Parathyroid adenoma (tissue), 2 donors: ENCODE measurements around the gene CRIM1.

Experiments
- H2AFZ ChIP-seq: fragments of 300-600 bp; sonication (generic); one replicate; pipeline ENCODE4 v1.7.0; 2017; ENCODE audit warnings: antibody characterized with exemption, mild to moderate bottlenecking
- H3K27ac ChIP-seq: fragments of 300-600 bp; sonication (generic); one replicate; pipeline ENCODE4 v1.7.0; 2017
- H3K27me3 ChIP-seq: fragments of 300-600 bp; sonication (generic); one replicate; pipeline ENCODE4 v1.7.0; 2017; ENCODE audit warnings: low read length; ENCODE audit not compliant: control insufficient read depth, insufficient read depth
- H3K36me3 ChIP-seq: fragments of 300-600 bp; sonication (generic); one replicate; pipeline ENCODE4 v1.7.0; 2017; ENCODE audit warnings: low read length; ENCODE audit not compliant: control insufficient read depth, insufficient read depth
- H3K4me1 ChIP-seq: fragments of 300-600 bp; sonication (generic); one replicate; pipeline ENCODE4 v1.7.0; 2017; ENCODE audit warnings: control low read depth
- H3K4me2 ChIP-seq: fragments of 300-600 bp; sonication (generic); one replicate; pipeline ENCODE4 v1.7.0; 2017; ENCODE audit warnings: low read length
- H3K4me3 ChIP-seq: fragments of 300-600 bp; sonication (generic); one replicate; pipeline ENCODE4 v1.7.0; 2017; ENCODE audit warnings: low read depth, low read length
- H3K79me2 ChIP-seq: fragments of 300-600 bp; sonication (generic); one replicate; pipeline ENCODE4 v1.7.0; 2017; ENCODE audit warnings: control low read depth
- H3K9ac ChIP-seq: fragments of 300-600 bp; sonication (generic); one replicate; pipeline ENCODE4 v1.7.0; 2017; ENCODE audit warnings: mild to moderate bottlenecking
- H3K9me3 ChIP-seq: fragments of 300-600 bp; sonication (generic); one replicate; pipeline ENCODE4 v1.7.0; 2017; ENCODE audit warnings: low read length; ENCODE audit not compliant: control insufficient read depth
- CTCF ChIP-seq: fragments of 300-600 bp; sonication (generic); IDR thresholded peaks from one replicate; pipeline ENCODE4 v1.7.0; 2017; ENCODE audit warnings: antibody characterized with exemption, mild to moderate bottlenecking
- donor health status: primary hyperparathyroidism.

CRIM1 gene

GRCh38 chr2:36392571-36393255, 37.1 kb downstream of the CRIM1 start:
- no peak overlapping the region for H3K27ac ChIP-seq
- peaks cover 23% of the 10 kb centered on the region for H3K4me1 ChIP-seq
- no peak overlapping the region for H3K4me2 ChIP-seq

GRCh38 chr2:36393738-36394256, 38.2 kb downstream of the CRIM1 start:
- no peaks in the 10 kb centered on the region for H3K9me3 ChIP-seq
- H3K9ac ChIP-seq: no peak overlapping the region
- no peaks in the 10 kb centered on the region for H3K36me3 ChIP-seq
- H3K27ac ChIP-seq: no peak overlapping the region
- no peaks in the 10 kb centered on the region for H3K27me3 ChIP-seq
- no peak overlapping the region for H2AFZ ChIP-seq
- no peak for TF ChIP-seq CTCF
- H3K4me1 ChIP-seq: peaks cover 12% of the 10 kb centered on the region
- peaks cover 28% of the 10 kb centered on the region for H3K79me2 ChIP-seq
- H3K4me2 ChIP-seq: no peak overlapping the region
- no peak overlapping the region for H3K4me3 ChIP-seq

More at GRCh38 chr2:36392571-36393255, 37.1 kb downstream of the CRIM1 start:
- Histone ChIP-seq H3K9ac (no peak overlapping the region), H3K79me2 (peaks cover 24% of the 10 kb centered on the region), H3K4me3 (no peak overlapping the region), H2AFZ (no peak overlapping the region), H3K36me3 (no peaks in the 10 kb centered on the region), H3K27me3 (no peaks in the 10 kb centered on the region), H3K9me3 (no peaks in the 10 kb centered on the region)
- no peak for TF ChIP-seq CTCF

- Histone ChIP-seq H3K4me2 (no peak overlapping the region), H3K9me3 (no peaks in the 10 kb centered on the region), H3K4me3 (no peak overlapping the region), H3K27ac (no peak overlapping the region), H3K27me3 (no peaks in the 10 kb centered on the region), H3K36me3 (no peaks in the 10 kb centered on the region), H2AFZ (no peak overlapping the region), H3K79me2 (peaks cover 34% of the 10 kb centered on the region), H3K4me1 (peaks cover 2% of the 10 kb centered on the region), H3K9ac (no peak overlapping the region)
- no peak for TF ChIP-seq CTCF
These were observed 39.2 kb downstream of the CRIM1 start for GRCh38 chr2:36394804-36395203.

GRCh38 chr2:36395866-36396265, 40.3 kb downstream of the CRIM1 start:
- H3K4me1 ChIP-seq: no peaks in the 10 kb centered on the region
- no peaks in the 10 kb centered on the region for H3K36me3 ChIP-seq
- no peaks in the 10 kb centered on the region for H3K9me3 ChIP-seq
- TF ChIP-seq CTCF: no peak
- H3K4me2 ChIP-seq: no peak overlapping the region
- H3K27me3 ChIP-seq: no peaks in the 10 kb centered on the region
- H2AFZ ChIP-seq: no peak overlapping the region
- no peak overlapping the region for H3K4me3 ChIP-seq
- no peak overlapping the region for H3K27ac ChIP-seq
- H3K9ac ChIP-seq: no peak overlapping the region
- H3K79me2 ChIP-seq: peaks cover 34% of the 10 kb centered on the region
